Measurements from ENCODE around the gene OGFR.

DNA sequence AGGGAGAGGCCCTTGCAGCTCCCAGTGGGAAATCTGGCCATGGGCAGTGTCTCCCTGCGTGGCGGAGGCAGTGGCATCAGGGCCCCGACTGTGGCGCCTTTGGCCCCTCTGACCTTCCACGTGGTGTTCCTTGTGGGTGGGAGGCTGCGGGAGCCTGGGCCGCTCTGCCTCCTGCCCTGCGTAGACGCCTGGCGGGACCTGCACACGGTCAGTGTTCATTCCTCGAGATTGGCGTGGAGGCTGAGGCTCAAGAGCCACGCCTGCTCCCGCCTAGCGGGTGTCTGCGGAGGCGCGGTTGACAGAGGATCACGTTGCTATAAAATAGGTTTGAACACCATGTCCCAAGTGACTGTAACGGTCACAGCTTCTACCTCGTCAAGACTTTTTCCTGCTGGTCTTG is 26.2 kb downstream of the OGFR start:
- TF ChIP-seq, protein P1, sequence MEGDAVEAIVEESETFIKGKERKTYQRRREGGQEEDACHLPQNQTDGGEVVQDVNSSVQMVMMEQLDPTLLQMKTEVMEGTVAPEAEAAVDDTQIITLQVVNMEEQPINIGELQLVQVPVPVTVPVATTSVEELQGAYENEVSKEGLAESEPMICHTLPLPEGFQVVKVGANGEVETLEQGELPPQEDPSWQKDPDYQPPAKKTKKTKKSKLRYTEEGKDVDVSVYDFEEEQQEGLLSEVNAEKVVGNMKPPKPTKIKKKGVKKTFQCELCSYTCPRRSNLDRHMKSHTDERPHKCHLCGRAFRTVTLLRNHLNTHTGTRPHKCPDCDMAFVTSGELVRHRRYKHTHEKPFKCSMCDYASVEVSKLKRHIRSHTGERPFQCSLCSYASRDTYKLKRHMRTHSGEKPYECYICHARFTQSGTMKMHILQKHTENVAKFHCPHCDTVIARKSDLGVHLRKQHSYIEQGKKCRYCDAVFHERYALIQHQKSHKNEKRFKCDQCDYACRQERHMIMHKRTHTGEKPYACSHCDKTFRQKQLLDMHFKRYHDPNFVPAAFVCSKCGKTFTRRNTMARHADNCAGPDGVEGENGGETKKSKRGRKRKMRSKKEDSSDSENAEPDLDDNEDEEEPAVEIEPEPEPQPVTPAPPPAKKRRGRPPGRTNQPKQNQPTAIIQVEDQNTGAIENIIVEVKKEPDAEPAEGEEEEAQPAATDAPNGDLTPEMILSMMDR (optimal IDR thresholded peaks at IDR 0.05 in 1 of 3, IDR thresholded peaks at IDR 0.05 in 1 of 3, conservative IDR thresholded peaks at IDR 0.05 in 1 of 3; ENCODE audit: extremely low read depth in 1 of 3, insufficient read depth in 2 of 3, low read length in 3 of 3) = no peak
- TF ChIP-seq EZH2 (IDR thresholded peaks at IDR 0.05; ENCODE audit: low read length) = no peak

All from keratinocyte (primary cell).